H1 (cell line): ENCODE measurements around the gene TMEM273. TPM values are rescaled to one million over a fixed set of nuclear protein-coding genes. Genes with fewer than 3 reads are reported as not detected.

Experiments
- ATF3 ChIP-seq: IDR thresholded peaks from 2 replicates; pipeline ENCODE4 v1.6.1; 2011; ENCODE audit warnings: low read depth, mild to moderate bottlenecking, low read length; ENCODE audit not compliant: insufficient read depth
- CBX5 ChIP-seq: fragments of 300-800, 300-1000 bp; sonication (generic); IDR thresholded peaks from 2 replicates; pipeline ENCODE4 v1.7.1; 2016; ENCODE audit warnings: antibody characterized with exemption, low read length, low read depth
- CBX8 ChIP-seq: fragments of 300-800, 300-1000 bp; sonication (generic); IDR thresholded peaks from 2 replicates; pipeline ENCODE4 v1.7.1; 2016; ENCODE audit warnings: low read depth, low read length, borderline replicate concordance
- EGR1 ChIP-seq: IDR thresholded peaks from 2 replicates; pipeline ENCODE4 v1.6.1; 2011; ENCODE audit warnings: low read depth, low read length, borderline replicate concordance
- EP300 ChIP-seq, 2 experiments: IDR thresholded peaks; 1 replicate in 1 of 2; 2 replicates in 1 of 2; pipeline ENCODE4 v1.6.1; 2011 to 2012; ENCODE audit warnings: low read depth in 2 of 2, low read length in 2 of 2, mild to moderate bottlenecking in 2 of 2, borderline replicate concordance in 1 of 2, inconsistent platforms in 1 of 2, moderate library complexity in 1 of 2
- EZH2 ChIP-seq: fragments of 200-600 bp; sonication (generic); IDR thresholded peaks from 2 replicates; pipeline ENCODE4 v1.7.1; 2012; ENCODE audit warnings: low read depth, mild to moderate bottlenecking, moderate library complexity, low read length, inconsistent platforms; ENCODE audit not compliant: severe bottlenecking
- MAX ChIP-seq: IDR thresholded peaks from 2 replicates; pipeline ENCODE4 v1.6.1; 2012; ENCODE audit warnings: inconsistent platforms
- POLR2A ChIP-seq, 2 experiments: IDR thresholded peaks; 1 replicate in 1 of 2; 2 replicates in 1 of 2; pipeline ENCODE4 v1.6.1; 2011; ENCODE audit warnings: low read depth in 2 of 2, low read length in 2 of 2, mild to moderate bottlenecking in 2 of 2; ENCODE audit errors: control extremely low read depth in 1 of 2
- RAD21 ChIP-seq, 2 experiments: IDR thresholded peaks in 1 of 2; conservative IDR thresholded peaks in 1 of 2; 2 replicates each; pipeline ENCODE4 v1.6.1; 2011; ENCODE audit warnings: low read depth in 2 of 2, low read length in 2 of 2, improper control_type of control experiment in 1 of 2, inconsistent platforms in 1 of 2, mild to moderate bottlenecking in 1 of 2, moderate library complexity in 1 of 2
- SIRT6 ChIP-seq: IDR thresholded peaks from one replicate; pipeline ENCODE4 v1.7.1; 2012; ENCODE audit warnings: low read length, inconsistent platforms
- SIX5 ChIP-seq: IDR thresholded peaks from 2 replicates; pipeline ENCODE4 v1.6.1; 2011; ENCODE audit warnings: mild to moderate bottlenecking, low read depth, low read length
- TCF12 ChIP-seq: IDR thresholded peaks from 2 replicates; pipeline ENCODE4 v1.6.1; 2011; ENCODE audit warnings: low read depth, mild to moderate bottlenecking, low read length
- ZNF274 ChIP-seq: IDR thresholded peaks from 2 replicates; pipeline ENCODE4 v1.7.0; 2012; ENCODE audit warnings: low read length, borderline replicate concordance; ENCODE audit errors: extremely low read depth
- polyA plus RNA-seq, 7 experiments: library from polyadenylated mRNA; depleted of rRNA in 3 of 7; stranded (reverse) in 5 of 7; unstranded in 2 of 7; fragments of >200 nt in 5 of 7; fragments of 200-250 nt in 2 of 7; gene quantifications; 1 replicate in 5 of 7; 2 replicates in 1 of 7; 4 replicates in 1 of 7; pipeline versions ENCODE4 v1.2.1 to v1.2.3, GENCODE V29; 2011 to 2013; ENCODE audit warnings: missing spikeins in 2 of 7, mixed read lengths in 2 of 7
- total RNA-seq: library from RNA; stranded (reverse); fragmentation: NEBNext Ultra II Directional; extraction: Animal tissue kit (Norgen Biotek cat#: 25700); gene quantifications from 2 replicates; pipeline ENCODE4 v1.2.1, GENCODE V29; 2021

TMEM273 gene
- total and polyA plus RNA-seq, 2 of the 8 experiments (the other 6 are each of a cell fraction or from before 2014, with no cell fraction given), result not detected

GRCh38 chr10:49143249-49143648 lies 44.9 kb downstream of the TMEM273 start (continued):
- TF ChIP-seq ATF3 (peak; percentile 93), EGR1 (no peak), CBX8 (no peak), RAD21 (IDR thresholded peaks at IDR 0.05 in 1 of 2, conservative IDR thresholded peaks at IDR 0.05 in 1 of 2; ENCODE audit: low read depth in 2 of 2, low read length in 2 of 2) (0 out of 4 replicates have a peak, but pooled peaks of 1 of the 2 experiments have one; percentile 8), SIRT6 (no peak), EZH2 (no peak), MAX (0 out of 2 replicates have a peak, but pooled peaks have one; percentile 35), SIX5 (no peak), TCF12 (peak; percentile 80; the same call in 1 of the 2 replicates), ZNF274 (no peak), POLR2A (IDR thresholded peaks at IDR 0.05; ENCODE audit: control extremely low read depth in 1 of 2, low read depth in 2 of 2, low read length in 2 of 2) (no peak), CBX5 (no peak), EP300 (IDR thresholded peaks at IDR 0.05; ENCODE audit: borderline replicate concordance in 1 of 2, low read depth in 2 of 2, low read length in 2 of 2) (no peak)
- TF ChIP-seq, all 59 proteins: peak for 7
